HG03342 (cell line): ENCODE results near the gene PAIP1.
"Not testable (repeated sequence)": the region's sequence is repeated elsewhere in the genome, so short reads cannot be mapped to it uniquely, and the experiment has no call there.

Experiments
- ATAC-seq: cut with Tn5 transposase; IDR thresholded peaks from one replicate; pipeline ENCODE4 v1.9.1; 2021; ENCODE audit warnings: mild to moderate bottlenecking, moderate library complexity; ENCODE audit not compliant: unreplicated experiment

PAIP1 gene

GRCh38 chr5:43523662-43524072 lies 33.2 kb downstream of the PAIP1 start:
- ATAC-seq = no peak

GRCh38 chr5:43520615-43521014 lies 36.3 kb downstream of the PAIP1 start:
- no peak for ATAC-seq

GRCh38 chr5:43515678-43516048 lies 41.2 kb downstream of the PAIP1 start:
- ATAC-seq = no peak

- peak; percentile 98 for ATAC-seq
Observed at GRCh38 chr5:43514816-43515677, 41.8 kb downstream of the PAIP1 start, which contains the start of gene C5orf34. TSS of gene C5orf34 (minus strand) at chr5:43515148. CDS start at chr5:43509339, 5,809 bp downstream.

- ATAC-seq = peak; percentile 32
Observed at GRCh38 chr5:43514471-43514815, 42.4 kb downstream of the PAIP1 start.

GRCh38 chr5:43514025-43514424 lies 42.9 kb downstream of the PAIP1 start:
- no peak for ATAC-seq

GRCh38 chr5:43511062-43511461 lies 45.8 kb downstream of the PAIP1 start:
- not testable (repeated sequence) for ATAC-seq

- no peak for ATAC-seq
Observed at GRCh38 chr5:43498581-43498980, 58.3 kb downstream of the PAIP1 start.

GRCh38 chr5:43497311-43498104 lies 59.4 kb downstream of the PAIP1 start:
- ATAC-seq = no peak

GRCh38 chr5:43491326-43491725 lies 65.6 kb downstream of the PAIP1 start:
- no peak for ATAC-seq

GRCh38 chr5:43486353-43486752 lies 70.5 kb downstream of the PAIP1 start:
- no peak for ATAC-seq

GRCh38 chr5:43485406-43485805 lies 71.5 kb downstream of the PAIP1 start:
- ATAC-seq = no peak

- peak; percentile 72 for ATAC-seq
Observed at GRCh38 chr5:43484106-43484849, 72.6 kb downstream of the PAIP1 start.

- ATAC-seq = peak; percentile 86
Observed at GRCh38 chr5:43483298-43484105, 73.4 kb downstream of the PAIP1 start, which contains the start of gene TMEM267. TSS of gene TMEM267 (minus strand) at chr5:43483865. CDS start at chr5:43453969, 29,896 bp downstream.

- no peak for ATAC-seq
Observed at GRCh38 chr5:43482490-43483297, 74.2 kb downstream of the PAIP1 start.
